SK-N-SH (cell line): ENCODE results near the gene CD320. TPM values are rescaled to one million over a fixed set of nuclear protein-coding genes. Genes with fewer than 3 reads are reported as not detected.

Experiments
- CTCF ChIA-PET: fragments of 300-600, 350-600 bp; formaldehyde crosslinking; extraction: SDS; loops from one replicate; lab custom pipeline; 2021; lab: Yijun Ruan, JAX
- POLR2A ChIA-PET: fragments of 350-600 bp; sonication (Branson Sonifier 250); formaldehyde crosslinking; extraction: SDS; loops from one replicate; lab custom pipeline; 2020; ENCODE audit warnings: antibody characterized with exemption, inconsistent platforms; lab: Yijun Ruan, JAX
- DNase-seq: peaks from one replicate; pipeline ENCODE4 v3.0.0; 2012
- H2AFZ ChIP-seq: fragments of 200-600 bp; sonication (generic); 2 replicates; pipeline ENCODE4 v1.8.1; 2016; ENCODE audit warnings: antibody characterized with exemption, mild to moderate bottlenecking, low read depth
- H3F3A ChIP-seq: fragments of 200-600 bp; sonication (generic); replicated peaks from 2 replicates; pipeline ENCODE3; 2016; ENCODE audit warnings: antibody characterized with exemption, mild to moderate bottlenecking; ENCODE audit not compliant: insufficient read depth
- H3K27ac ChIP-seq, 2 experiments: fragments of 200-500 bp in 1 of 2; fragments of 200-600 bp in 1 of 2; sonication (Bioruptor generic) in 1 of 2; sonication (generic), shearing (Covaris generic) in 1 of 2; 2 replicates each; pipeline versions ENCODE4 v1.5.1 to v1.6.1; 2014 to 2016; ENCODE audit warnings: low read depth in 2 of 2, inconsistent platforms in 1 of 2, low read length in 1 of 2, mild to moderate bottlenecking in 1 of 2, mixed read lengths in 1 of 2
- H3K27me3 ChIP-seq: fragments of 200-600 bp; sonication (generic), shearing (Covaris generic); 2 replicates; pipeline ENCODE4 v1.6.1; 2016; ENCODE audit warnings: mixed run types; ENCODE audit not compliant: insufficient read depth
- H3K36me3 ChIP-seq, 2 experiments: fragments of 200-500 bp in 1 of 2; fragments of 200-600 bp in 1 of 2; sonication (Bioruptor generic) in 1 of 2; sonication (generic) in 1 of 2; replicated peaks in 1 of 2; 2 replicates each; pipeline versions ENCODE3 to v1.5.1; 2014 to 2016; ENCODE audit warnings: low read length in 1 of 2, mild to moderate bottlenecking in 1 of 2; ENCODE audit not compliant: insufficient read depth in 2 of 2, control insufficient read depth in 1 of 2
- H3K4me1 ChIP-seq, 2 experiments: fragments of 200-500 bp in 1 of 2; fragments of 200-600 bp in 1 of 2; sonication (Bioruptor generic) in 1 of 2; sonication (generic), shearing (Covaris generic) in 1 of 2; 2 replicates each; pipeline versions ENCODE4 v1.5.1 to v1.6.1; 2014 to 2016; ENCODE audit warnings: low read depth in 1 of 2, low read length in 1 of 2, mixed run types in 1 of 2; ENCODE audit not compliant: insufficient read depth in 2 of 2, control insufficient read depth in 1 of 2
- H3K4me2 ChIP-seq: fragments of 200-600 bp; sonication (generic), shearing (Covaris generic); 2 replicates; pipeline ENCODE4 v1.6.1; 2017; ENCODE audit warnings: mixed run types
- H3K4me3 ChIP-seq, 2 experiments: fragments of 200-500 bp in 1 of 2; fragments of 200-600 bp in 1 of 2; sonication (Bioruptor generic) in 1 of 2; sonication (generic), shearing (Covaris generic) in 1 of 2; 2 replicates each; pipeline versions ENCODE4 v1.5.1 to v1.8.1; 2014 to 2016; ENCODE audit warnings: low read depth in 2 of 2, inconsistent platforms in 1 of 2, low read length in 1 of 2, mild to moderate bottlenecking in 1 of 2, mixed read lengths in 1 of 2, moderate library complexity in 1 of 2
- H3K79me2 ChIP-seq: fragments of 200-600 bp; sonication (generic); 2 replicates; pipeline ENCODE4 v1.8.1; 2017; ENCODE audit warnings: mild to moderate bottlenecking; ENCODE audit not compliant: insufficient read depth
- H3K9ac ChIP-seq: fragments of 200-600 bp; sonication (generic); 2 replicates; pipeline ENCODE4 v1.6.1; 2017; ENCODE audit warnings: mixed run types
- H3K9me2 ChIP-seq: fragments of 200-600 bp; sonication (generic); 2 replicates; pipeline ENCODE4 v1.6.1; 2017; ENCODE audit warnings: mixed run types
- H3K9me3 ChIP-seq: fragments of 200-600 bp; sonication (generic); 2 replicates; pipeline ENCODE4 v1.6.1; 2017; ENCODE audit warnings: mixed run types, mild to moderate bottlenecking, moderate library complexity
- H4K20me1 ChIP-seq: fragments of 200-600 bp; sonication (generic); 2 replicates; pipeline ENCODE4 v1.6.1; 2017; ENCODE audit warnings: mild to moderate bottlenecking, mixed run types; ENCODE audit not compliant: insufficient read depth
- CTCF ChIP-seq: fragments of 200-600 bp; sonication (generic); IDR thresholded peaks from 2 replicates; pipeline ENCODE4 v1.6.1; 2017; ENCODE audit warnings: antibody characterized with exemption, mild to moderate bottlenecking, moderate library complexity
- ELF1 ChIP-seq: IDR thresholded peaks from 2 replicates; pipeline ENCODE4 v1.4.0; 2012
- FOSL2 ChIP-seq: IDR thresholded peaks from 2 replicates; pipeline ENCODE4 v1.4.0; 2012; ENCODE audit warnings: low read depth, mild to moderate bottlenecking, moderate library complexity, borderline replicate concordance
- GABPA ChIP-seq: IDR thresholded peaks from 2 replicates; pipeline ENCODE4 v1.4.0; 2012; ENCODE audit warnings: low read depth, mild to moderate bottlenecking
- JUND ChIP-seq: IDR thresholded peaks from 2 replicates; pipeline ENCODE4 v1.4.0; 2012
- MAX ChIP-seq: IDR thresholded peaks from 2 replicates; pipeline ENCODE4 v1.4.0; 2012; ENCODE audit warnings: low read depth
- NFIC ChIP-seq: IDR thresholded peaks from 2 replicates; pipeline ENCODE4 v1.4.0; 2012; ENCODE audit warnings: borderline replicate concordance
- PBX3 ChIP-seq: IDR thresholded peaks from 2 replicates; pipeline ENCODE4; 2012
- RCOR1 ChIP-seq: fragments of 150-350 bp; IDR thresholded peaks from 2 replicates; pipeline ENCODE4 v1.6.1; 2017; ENCODE audit warnings: antibody characterized with exemption, low read length
- RFX5 ChIP-seq: IDR thresholded peaks from 2 replicates; pipeline ENCODE4 v1.6.1; 2012; ENCODE audit warnings: mild to moderate bottlenecking, improper control_type of control experiment, low read length
- RXRA ChIP-seq: IDR thresholded peaks from 2 replicates; pipeline ENCODE4 v1.4.0; 2012; ENCODE audit warnings: low read depth, mild to moderate bottlenecking, borderline replicate concordance
- SMC3 ChIP-seq: IDR thresholded peaks from 2 replicates; pipeline ENCODE4 v1.6.1; 2012; ENCODE audit warnings: low read depth, low read length, improper control_type of control experiment
- TAF1 ChIP-seq: IDR thresholded peaks from 2 replicates; pipeline ENCODE4 v1.6.1; 2012; ENCODE audit warnings: low read depth, mild to moderate bottlenecking, low read length, moderate library complexity, borderline replicate concordance
- TEAD4 ChIP-seq: IDR thresholded peaks from 2 replicates; pipeline ENCODE4 v1.4.0; 2012; ENCODE audit warnings: mild to moderate bottlenecking, borderline replicate concordance; ENCODE audit not compliant: insufficient read depth
- USF2 ChIP-seq: fragments of 150-350 bp; IDR thresholded peaks from 2 replicates; pipeline ENCODE4 v1.6.1; 2017; ENCODE audit warnings: antibody characterized with exemption, low read length, low read depth, borderline replicate concordance
- ZBTB33 ChIP-seq: IDR thresholded peaks from 2 replicates; pipeline ENCODE4 v1.4.0; 2012; ENCODE audit warnings: low read depth, borderline replicate concordance
- WGBS: methylation state at CpG from one replicate; pipeline ENCODE4 v1.1.6; 2017; ENCODE audit warnings: low lambda C conversion rate; 5-methylcytosine and 5-hydroxymethylcytosine counted together
- polyA plus RNA-seq, 3 experiments: library from polyadenylated mRNA; depleted of rRNA; stranded (reverse); fragments of >200 nt; gene quantifications; 2 replicates each; pipeline ENCODE4 v1.2.3, GENCODE V29; 2012

Gene CD320
- polyA plus RNA-seq, 1 of the 3 experiments (the other 2 are of a cell fraction) = 129 TPM

- no peak overlapping the region for H3K27ac ChIP-seq
- no peak overlapping the region for H3K4me2 ChIP-seq
- POLR2A ChIA-PET = no interaction called here
- DNase-seq = no peak
- no peaks in the 10 kb centered on the region for H3K36me3 ChIP-seq
- no peaks in the 10 kb centered on the region for H3K9me2 ChIP-seq
- no peaks in the 10 kb centered on the region for H3K9me3 ChIP-seq
- H3K27me3 ChIP-seq = peaks cover 47% of the 10 kb centered on the region
- no peaks in the 10 kb centered on the region; a peak in 1 of 4 replicates for H3K4me1 ChIP-seq
- H3F3A ChIP-seq = no peaks in the 10 kb centered on the region
- no peak overlapping the region for H3K9ac ChIP-seq
- no peak overlapping the region for H3K4me3 ChIP-seq
- WGBS = 35% methylated on average over 5 of the region's 7 CpGs
- CTCF ChIA-PET = interaction anchor here (0.5 kb wide), 1 partner anchor 72 kb away, joined by 3 read pairs; no protein-coding TSS in a partner anchor
- TF ChIP-seq PBX3 (no peak), JUND (no peak), FOSL2 (no peak), MAX (no peak), ZBTB33 (no peak), CTCF (no peak)
- TF ChIP-seq, all 33 proteins: peak for 0
- Histone ChIP-seq H4K20me1 (no peaks in the 10 kb centered on the region), H2AFZ (no peak overlapping the region), H3K79me2 (no peaks in the 10 kb centered on the region)
Measured at GRCh38 chr19:8337728-8338127, 29.6 kb upstream of the CD320 start.

GRCh38 chr19:8336660-8337059 lies 28.5 kb upstream of the CD320 start:
- no peak for DNase-seq
- Histone ChIP-seq H2AFZ (no peak overlapping the region), H3K9ac (no peak overlapping the region), H3K4me1 (no peaks in the 10 kb centered on the region; a peak in 1 of 4 replicates), H3K27ac (no peak overlapping the region), H3K79me2 (no peaks in the 10 kb centered on the region), H3K4me2 (no peak overlapping the region), H3F3A (no peaks in the 10 kb centered on the region), H3K9me3 (no peaks in the 10 kb centered on the region), H3K36me3 (no peaks in the 10 kb centered on the region), H3K4me3 (no peak overlapping the region), H3K9me2 (no peaks in the 10 kb centered on the region), H4K20me1 (no peaks in the 10 kb centered on the region), H3K27me3 (peaks cover 47% of the 10 kb centered on the region)
- POLR2A ChIA-PET = no interaction called here
- CTCF ChIA-PET = interaction anchor here (1.1 to 4.0 kb wide), 4 partner anchors 15 to 177 kb away, joined by 3 to 27 read pairs (median 8); partner anchors contain the start of genes NDUFA7, RPS28 and ZNF414
- 26% methylated on average over 8 of the region's 8 CpGs for WGBS
- TF ChIP-seq RXRA (no peak), GABPA (no peak), SMC3 (no peak), JUND (no peak), TEAD4 (no peak), ZBTB33 (no peak), NFIC (no peak), RFX5 (no peak), RCOR1 (no peak), TAF1 (no peak), ELF1 (no peak), USF2 (no peak), CTCF (no peak)
